Gastroesophageal sphincter (tissue), 3 donors: Measurements from ENCODE around the gene MINDY4.

ENCODE experiments used
- CTCF ChIP-seq, 4 experiments: fragments of 200-600 bp in 2 of 4; fragments of 450-650 bp in 2 of 4; sonication (generic) in 1 of 4; IDR thresholded peaks; one replicate each; pipeline ENCODE4 v1.5.1; 2017 to 2019; ENCODE audit warnings: antibody characterized with exemption in 4 of 4, mild to moderate bottlenecking in 2 of 4, moderate library complexity in 2 of 4
- EP300 ChIP-seq: sonication (generic); formaldehyde crosslinking; IDR thresholded peaks from one replicate; pipeline ENCODE4 v1.6.1; 2017; ENCODE audit warnings: antibody characterized with exemption, mild to moderate bottlenecking

- TF ChIP-seq CTCF (IDR thresholded peaks at IDR 0.05) (no peak), EP300 (no peak)
Measured at GRCh38 chr7:30934225-30934624, 163.0 kb downstream of the MINDY4 start.
